GM18858 (cell line): ENCODE results near the gene UBE2L5.

Experiments used
- ATAC-seq: cut with Tn5 transposase; IDR thresholded peaks from one replicate; pipeline ENCODE4 v1.9.1; 2021; ENCODE audit not compliant: unreplicated experiment

Gene UBE2L5

GRCh38 chr13:30404207-30404606 is 18.1 kb upstream of the UBE2L5 start:
- no peak for ATAC-seq

DNA sequence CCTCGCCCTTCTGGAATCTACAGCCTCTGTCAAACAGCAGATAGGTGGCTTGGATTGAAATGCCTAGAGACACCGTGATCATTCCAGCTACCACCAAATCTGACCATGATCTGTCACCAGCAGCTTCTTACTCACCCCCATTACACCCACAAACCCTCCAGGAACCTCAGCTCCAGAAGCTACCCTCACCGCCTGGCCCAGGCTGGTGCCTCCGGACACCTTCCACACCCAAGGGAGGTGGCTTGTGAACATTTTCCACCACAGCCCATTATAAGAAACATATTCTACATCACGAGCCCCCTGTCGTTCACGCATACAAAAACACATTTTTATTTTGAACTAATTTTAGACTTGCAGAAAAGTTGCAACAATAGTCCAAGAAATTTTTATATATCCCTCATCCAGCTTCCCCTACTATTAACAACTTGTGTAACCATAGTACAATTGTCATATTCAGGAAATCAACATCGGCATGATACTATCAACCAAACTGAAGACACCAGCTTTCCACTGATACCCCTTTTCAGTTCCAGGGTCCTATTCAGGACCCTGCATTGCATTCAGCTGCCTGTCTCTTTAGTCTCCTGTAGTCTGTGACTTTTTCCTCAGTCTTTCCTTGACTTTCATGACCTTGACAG is 15.4 kb upstream of the UBE2L5 start:
- ATAC-seq = no peak

DNA sequence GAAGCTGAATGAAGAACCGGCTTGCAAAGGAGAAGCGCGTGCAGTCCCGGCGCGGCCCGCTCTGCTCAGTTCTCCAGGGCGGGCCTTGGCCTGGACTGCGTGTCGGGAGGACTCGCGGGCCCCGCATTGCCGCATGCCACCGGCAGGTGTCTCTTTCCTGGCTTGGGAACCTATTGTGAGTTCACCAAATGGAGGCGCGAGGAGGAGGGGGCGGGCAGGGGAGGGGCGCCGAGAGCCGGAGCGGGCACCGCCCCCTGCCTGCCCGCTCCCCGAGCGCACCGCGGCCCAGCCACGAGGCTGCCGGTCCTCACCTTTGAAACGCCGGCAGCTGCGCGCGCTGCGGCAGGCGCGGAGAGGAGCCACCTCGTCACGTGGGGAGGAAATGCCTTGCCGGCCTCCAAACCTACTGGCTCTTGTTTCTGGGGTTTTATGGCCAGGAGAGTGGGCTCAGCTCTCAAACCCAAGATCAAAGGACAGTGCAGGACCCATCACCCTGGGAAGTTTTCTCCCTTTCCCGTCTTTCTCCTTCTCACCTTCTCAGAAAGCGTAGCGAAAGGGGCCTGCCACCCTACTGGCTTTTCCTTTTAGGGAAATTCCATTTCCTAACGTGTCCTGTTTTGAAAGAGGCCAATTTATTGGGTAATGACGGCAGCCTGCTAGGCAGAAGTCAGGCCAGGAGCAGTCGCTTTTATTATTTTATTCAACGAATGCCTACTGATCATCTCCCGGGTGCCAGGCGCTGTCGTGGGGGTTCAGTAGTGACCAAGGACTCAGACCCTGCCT is 13.8 kb upstream of the UBE2L5 start:
- ATAC-seq = peak; percentile 80

- ATAC-seq = no peak
Measured at GRCh38 chr13:30409886-30410704, 12.2 kb upstream of the UBE2L5 start.

DNA sequence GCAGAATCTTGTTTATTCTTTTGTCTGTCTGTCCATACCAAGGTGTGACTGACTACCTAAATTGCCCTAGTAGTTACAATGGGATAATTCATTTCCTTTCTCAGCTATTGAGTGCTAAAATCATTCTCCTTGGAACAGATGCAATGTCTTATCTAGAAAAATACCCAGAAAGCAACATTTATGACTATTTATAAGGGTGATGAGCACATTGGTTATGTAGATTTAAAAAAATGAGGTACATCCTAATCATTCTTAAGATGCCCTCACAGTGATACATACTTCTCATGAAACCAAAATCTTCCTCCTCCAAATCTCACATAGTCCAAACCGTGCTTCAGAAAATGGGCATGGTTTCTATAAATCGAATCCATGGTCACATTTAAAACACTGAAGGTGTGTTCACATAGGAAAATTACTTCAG is 11.6 kb upstream of the UBE2L5 start:
- no peak for ATAC-seq

DNA sequence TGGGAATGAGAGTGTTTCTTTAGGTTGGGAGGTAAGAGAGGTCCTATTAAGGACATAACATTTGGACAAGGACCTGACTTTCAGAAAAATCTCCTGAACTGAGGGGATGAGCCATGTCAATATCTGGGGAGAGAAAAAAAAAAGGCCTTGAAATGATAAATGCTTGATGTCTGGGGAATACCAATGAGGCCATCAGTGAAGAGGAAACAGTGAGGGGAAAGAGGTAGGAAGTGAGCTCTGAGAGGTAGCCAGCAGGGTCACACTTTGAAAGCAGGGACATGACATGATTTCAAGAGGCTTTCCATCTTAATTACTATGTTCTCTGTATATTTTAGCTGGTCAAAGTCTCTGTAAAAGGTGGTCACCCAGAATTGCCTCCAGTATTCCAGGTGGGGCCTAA is 9.9 kb upstream of the UBE2L5 start:
- ATAC-seq = no peak

DNA sequence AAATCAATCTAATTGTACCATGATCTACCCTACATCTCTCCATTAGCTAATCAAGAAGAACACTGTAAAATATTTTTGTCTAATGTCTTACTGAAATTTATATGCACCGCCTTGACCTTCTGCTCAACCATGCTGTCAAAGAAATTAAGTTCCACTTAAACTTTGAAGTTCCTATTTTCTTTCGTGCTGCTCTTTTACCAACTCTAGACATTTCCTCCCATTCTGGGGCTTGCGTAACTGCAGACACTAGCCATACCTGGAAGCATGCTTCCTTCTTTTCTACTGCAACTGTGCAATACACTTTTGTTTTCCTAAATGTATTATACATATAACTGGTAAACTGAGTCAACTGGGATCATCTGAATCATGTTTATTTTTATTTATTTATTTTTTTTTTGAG is 8.5 kb upstream of the UBE2L5 start:
- ATAC-seq = no peak

DNA sequence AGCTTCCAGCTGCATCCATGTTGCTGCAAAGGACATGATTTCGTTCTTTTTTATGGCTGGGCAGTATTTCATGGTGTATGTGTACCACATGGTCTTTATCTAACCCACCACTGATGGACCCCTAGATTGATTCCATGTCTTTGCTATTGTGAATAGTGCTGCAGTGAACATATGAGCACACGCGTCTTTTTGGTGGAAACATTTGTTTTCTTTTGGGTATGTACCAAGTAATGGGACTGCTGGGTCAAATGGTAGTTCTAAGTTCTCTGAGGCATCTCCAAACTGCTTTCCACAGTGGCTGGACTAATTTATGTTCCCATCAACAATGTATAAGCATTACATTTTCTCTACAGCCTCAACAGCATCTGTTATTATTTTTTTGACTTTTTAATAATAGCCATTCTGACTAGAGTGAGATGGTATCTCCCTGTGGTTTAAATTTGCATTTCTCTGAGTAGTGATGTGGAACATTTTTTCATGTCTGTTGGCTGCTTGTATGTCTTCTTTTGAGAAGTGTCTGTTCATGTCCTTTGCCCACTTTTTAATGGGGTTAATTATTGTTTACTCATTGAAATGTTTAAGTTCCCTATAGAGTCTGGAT is 6.8 kb upstream of the UBE2L5 start:
- ATAC-seq = peak; percentile 68

GRCh38 chr13:30416471-30416870 is 5.8 kb upstream of the UBE2L5 start:
- ATAC-seq = no peak

- no peak for ATAC-seq
Measured at GRCh38 chr13:30418075-30418716, 4.1 kb upstream of the UBE2L5 start.

GRCh38 chr13:30418717-30419459 is 3.4 kb upstream of the UBE2L5 start:
- ATAC-seq = no peak

GRCh38 chr13:30421093-30422053 is 920 bp upstream of the UBE2L5 start:
- no peak for ATAC-seq

- no peak for ATAC-seq
Measured at GRCh38 chr13:30423891-30424290, 1.6 kb downstream of the UBE2L5 start.

- ATAC-seq = no peak
Measured at GRCh38 chr13:30429235-30429634, 6.9 kb downstream of the UBE2L5 start.

DNA sequence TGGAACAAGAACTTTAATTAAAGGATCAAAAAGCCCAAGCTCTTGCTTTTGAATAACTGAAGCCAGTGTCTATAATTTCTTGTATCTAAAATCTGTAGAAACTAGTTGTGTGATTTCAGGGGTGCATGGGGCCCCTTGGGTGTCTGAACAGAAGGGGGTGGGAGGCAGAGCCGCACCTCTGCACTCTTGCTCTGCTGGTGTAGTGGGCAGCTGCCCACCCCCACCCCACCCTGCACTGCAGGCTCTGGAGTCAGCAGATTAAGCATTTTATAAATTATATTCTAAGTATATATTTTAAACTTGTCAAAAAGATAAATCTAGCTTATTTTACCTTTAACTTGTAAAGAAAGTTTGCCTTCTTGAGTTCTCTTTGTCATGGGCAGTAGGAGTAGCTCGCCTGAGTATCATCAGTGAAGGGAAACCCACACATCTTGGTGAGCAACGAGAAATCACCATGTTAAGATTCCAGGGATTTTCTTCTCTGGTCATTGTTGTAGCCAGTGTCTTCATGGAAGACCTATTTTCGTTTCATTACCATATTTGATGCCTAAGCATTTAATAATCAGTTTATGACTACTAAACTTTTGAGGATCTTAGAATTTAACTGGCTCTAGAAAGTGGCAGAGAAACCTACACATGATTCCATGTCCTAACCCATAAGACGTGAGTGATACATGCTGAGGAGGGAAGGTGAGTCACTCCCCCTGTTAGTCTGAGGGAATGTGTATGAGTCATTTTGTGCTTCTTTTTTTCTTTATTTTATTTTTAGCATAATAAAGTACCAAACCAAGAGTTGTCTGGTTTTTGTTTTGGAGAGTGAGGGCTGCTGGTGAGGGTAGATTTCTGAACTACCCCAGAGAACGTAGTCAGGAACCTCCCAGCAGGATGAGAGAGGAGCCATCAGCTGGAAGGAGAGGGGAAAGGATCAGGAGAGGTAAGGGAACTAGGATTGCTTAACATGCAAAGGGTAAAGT is 7.7 kb downstream of the UBE2L5 start:
- peak; percentile 83 for ATAC-seq

GRCh38 chr13:30431269-30431940 is 9.1 kb downstream of the UBE2L5 start:
- no peak for ATAC-seq

DNA sequence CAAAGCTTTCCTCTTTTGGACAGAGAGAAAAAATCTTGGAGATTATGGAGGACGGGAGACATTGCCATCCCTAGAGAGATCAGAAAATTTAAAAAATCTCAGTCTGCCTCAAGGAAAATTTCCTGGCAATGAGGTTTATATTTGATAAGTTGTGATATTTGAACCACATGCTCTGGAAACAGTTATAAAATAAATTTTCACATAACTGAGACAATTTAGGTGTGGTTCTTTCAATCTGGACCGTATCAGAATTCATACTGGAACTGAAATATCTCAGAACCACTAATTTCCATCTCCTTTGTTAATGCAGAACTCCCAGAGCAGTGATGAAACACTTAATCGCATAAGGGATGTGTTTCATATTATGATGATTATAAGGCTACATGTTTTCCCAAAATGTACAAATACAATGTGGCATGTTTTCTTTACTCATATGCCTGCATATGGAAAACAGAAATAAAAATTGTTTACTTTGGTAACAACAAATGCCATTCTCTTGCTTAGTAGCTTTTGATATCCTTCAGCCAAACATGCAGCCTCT is 13.7 kb downstream of the UBE2L5 start:
- no peak for ATAC-seq
